C1 segment of cervical spinal cord (tissue), 14 donors: ENCODE data around the gene HJURP.

Experiments used
- DNase-seq, 14 donors: peaks; one replicate each; lab custom pipeline; 2025; lab: John Stamatoyannopoulos, UW

Gene HJURP

DNA sequence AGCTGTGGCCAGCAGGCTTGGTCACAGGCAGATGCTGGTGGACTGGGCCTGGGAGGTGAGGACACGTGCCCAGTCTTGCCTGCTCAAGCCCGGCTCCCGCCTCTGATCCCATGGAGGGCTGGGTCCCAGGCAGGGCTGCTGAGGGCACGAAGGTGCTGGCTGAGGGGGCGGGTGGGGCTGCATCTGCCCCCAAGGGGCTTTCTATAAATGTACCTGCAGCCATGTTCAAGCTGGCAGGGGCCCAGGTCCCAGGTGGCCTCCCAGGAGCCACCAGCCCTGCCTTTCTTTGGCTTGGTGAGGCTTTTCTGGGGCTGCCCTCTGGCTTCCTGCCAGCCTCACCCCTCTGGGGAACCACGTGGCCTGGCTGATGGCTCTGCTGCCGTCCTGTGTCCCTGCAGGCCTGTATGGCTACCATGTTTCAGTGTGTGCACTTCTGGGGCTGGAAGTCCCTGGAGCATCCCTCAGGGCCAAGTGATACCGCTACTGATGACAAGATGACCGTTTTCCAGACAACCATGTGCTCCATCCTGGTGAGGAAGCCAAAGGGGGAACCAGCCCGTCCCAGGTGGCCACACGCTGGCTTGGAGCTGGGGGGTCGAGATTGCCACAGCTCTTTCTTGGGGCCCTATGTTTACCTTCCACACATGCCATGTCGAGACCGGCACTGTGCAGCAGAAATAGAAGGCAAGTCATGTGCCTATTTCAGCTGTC, 23.2 kb downstream of the HJURP start:
- DNase-seq, result no peak

DNA sequence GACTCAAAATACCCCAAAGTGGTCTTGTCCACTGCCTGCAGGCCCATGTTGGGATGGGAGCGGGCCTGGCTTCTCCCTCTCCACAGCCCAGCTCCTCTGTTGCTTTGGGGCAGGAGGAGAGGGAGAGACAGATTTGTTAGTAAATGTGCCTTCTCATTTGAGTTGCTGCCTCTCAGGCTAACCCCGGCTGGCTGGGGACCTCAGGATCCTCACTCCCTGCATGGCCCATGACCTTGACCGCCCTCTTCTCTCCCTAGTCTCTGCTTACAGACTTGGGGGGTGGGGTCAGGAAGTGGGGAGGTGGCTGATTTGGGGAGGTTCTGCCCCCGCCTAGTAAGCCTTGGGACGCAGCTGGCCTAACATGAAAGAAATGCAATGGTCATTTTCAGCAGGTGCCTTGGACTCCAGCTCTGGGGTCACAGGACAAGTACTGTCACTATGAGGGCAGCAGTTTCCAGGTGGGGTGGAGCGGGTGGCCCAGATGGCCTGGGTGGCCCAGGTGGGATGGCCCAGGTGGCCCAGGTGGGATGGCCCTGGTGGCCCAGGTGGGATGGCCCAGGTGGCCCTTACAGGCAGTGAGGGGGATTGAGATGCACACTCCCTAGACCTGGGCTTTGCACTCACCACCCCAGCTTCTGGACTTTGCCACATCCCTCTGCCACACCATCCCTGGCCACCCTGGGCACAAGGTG, 24.1 kb downstream of the HJURP start:
- no peak for DNase-seq

DNA sequence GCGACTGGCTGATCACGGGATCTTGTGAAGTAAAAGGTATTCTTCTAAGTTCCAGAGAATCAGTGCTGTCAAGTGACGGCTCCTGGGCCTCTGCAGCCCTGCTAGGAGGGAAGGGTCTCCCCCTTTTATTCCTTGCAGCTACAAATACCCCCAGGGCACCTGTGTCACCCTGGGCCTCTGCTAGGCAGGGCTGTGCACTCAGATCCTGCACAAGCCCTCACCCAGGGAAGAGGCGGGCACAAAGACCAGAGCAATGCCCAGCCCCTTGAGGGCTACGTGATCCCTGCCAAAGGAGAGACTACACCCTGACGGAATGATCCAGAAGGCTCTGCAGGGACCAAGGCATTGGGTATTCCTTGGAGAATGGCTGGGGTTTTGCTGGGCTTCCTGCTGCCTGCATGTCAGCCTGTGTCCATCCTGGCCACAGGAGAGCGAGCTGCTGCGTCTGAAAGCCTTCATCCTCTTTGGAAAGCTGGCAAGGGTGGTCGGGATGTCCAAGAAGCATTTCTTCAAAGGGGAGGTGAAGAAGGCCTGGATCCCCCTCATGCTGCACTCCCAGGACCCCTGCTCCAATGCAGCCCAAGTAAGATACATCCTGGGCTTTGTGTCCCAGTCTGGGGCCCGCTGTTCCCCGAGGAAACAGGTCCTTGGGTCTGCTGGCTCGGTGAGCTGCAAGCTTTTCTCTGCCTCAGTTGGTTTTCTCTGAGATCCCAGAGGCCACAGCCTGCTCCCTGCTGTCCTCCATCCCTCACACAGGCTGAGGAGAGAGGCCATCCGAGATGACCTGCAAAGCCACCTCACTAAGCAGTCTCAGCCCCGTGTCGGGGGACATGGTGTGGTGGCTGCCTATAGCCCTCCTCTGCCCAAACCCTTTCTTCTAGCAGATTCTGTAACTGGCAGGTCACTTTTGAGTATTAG, 24.9 kb downstream of the HJURP start:
- no peak for DNase-seq

DNA sequence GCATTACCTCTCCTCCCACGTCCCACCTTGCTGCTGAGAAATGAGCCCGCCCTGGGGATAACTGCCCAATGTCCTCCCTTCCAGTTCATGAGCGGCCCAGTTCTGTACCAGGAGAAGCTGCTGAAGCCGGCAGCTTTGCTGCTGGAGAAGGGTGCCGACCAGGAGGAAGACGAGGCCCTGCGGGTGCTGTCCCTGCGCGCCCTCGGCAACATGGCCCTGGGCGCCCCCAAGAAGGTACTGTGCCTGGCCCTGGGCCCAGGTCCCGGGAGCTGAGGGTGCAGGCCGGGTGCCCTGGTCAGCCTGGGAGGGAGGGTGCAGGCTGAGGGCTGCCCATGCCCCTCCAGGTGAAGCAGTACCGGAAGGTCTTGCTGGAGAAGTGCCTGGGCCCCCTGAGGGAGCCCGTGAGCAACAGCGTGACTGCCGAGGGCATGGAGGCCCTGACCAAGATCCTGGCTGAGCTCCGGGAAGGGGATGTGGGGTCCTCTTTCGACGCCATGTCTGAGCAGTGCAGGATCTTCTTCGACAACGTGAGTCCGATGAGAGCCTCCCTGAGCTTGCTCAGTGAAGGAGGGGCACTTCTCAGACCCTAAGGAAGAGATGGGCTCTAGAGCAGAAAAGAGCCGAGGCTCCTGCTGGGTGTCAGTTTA, 25.7 kb downstream of the HJURP start:
- no peak for DNase-seq

DNA sequence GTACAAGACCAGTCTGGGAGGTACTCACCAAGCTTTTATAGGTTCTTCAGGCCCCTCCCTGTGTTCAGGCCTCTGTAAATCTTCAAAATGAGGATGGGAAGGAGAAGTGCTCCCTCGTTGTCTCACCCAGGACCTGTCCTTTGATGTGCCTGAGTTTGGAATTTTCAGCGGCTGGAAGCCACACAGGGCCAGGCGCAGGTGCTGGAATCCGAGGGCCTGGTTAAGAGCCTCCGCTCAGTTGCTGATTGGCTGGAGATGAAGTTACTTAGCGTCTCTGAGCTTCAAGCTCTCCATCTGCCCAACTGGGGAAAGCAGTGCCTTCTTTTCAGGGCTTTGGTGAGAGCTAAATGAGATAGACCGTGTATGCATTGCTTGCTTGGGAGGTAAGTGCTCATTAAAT, 30.0 kb downstream of the HJURP start:
- DNase-seq, result no peak

DNA sequence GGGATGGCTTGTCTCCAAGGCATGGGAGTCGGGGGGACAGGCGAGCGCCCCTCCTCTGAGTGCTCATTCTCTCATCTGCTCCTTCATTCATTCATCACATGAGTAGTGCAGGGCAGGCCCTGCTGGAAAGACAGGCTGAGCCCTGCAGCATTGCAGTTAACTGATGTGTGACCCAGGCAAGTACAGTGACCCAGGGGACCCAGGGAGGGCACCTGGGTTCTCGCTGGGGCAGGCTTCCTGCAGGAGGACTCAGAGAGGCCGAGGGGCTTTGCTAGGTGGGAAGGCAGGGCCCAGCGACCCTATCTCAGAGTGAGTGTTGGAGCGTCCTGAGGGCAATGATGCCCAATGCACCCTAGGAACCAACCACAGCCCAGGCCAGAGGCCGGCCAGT, 30.6 kb downstream of the HJURP start:
- DNase-seq, result no peak

DNA sequence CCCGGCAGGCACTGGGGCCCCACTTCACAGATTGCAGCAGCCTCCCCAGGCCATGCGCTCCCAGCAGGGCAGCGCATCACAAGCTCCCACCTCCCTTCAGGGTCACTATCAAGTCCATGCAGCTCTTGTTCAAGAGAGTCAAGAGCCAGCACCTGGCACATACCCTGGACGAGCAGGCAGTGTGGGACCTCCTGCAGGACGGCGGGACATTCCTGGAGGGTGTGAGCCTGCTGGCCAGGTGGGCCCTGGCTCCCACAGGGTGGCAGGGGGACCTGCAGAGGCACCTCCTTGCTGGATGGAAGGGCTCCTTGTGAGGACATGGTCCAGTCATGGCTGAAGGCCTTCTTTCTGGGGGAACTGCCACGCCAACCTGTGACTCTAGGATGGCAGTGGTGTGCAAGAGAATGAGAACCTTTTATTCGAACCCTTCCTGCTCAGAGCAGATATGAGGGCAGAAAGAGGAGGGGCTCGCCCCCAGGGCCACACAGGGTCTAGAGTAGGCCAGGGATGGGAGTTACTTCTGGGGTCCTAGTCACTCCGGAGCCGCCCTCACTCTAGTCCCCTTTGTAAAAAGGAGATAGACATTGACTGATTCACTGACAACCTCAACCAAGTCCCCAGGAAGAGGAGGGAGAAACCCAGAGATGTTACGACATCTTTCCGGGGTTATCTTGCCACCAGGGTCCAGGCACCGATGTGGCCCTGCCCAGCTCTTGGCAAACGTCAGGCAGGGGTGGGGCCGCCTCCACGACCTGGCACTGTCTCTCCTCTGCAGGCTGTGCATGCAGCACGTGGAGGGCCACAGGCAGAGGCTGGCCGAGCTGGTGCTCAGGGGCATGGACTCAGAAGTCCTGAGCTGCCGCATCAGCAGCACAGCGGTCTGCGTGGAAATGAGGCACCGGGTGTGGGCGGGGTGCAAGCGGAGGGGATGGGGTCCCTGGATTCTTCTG, 31.3 kb downstream of the HJURP start:
- no peak for DNase-seq

DNA sequence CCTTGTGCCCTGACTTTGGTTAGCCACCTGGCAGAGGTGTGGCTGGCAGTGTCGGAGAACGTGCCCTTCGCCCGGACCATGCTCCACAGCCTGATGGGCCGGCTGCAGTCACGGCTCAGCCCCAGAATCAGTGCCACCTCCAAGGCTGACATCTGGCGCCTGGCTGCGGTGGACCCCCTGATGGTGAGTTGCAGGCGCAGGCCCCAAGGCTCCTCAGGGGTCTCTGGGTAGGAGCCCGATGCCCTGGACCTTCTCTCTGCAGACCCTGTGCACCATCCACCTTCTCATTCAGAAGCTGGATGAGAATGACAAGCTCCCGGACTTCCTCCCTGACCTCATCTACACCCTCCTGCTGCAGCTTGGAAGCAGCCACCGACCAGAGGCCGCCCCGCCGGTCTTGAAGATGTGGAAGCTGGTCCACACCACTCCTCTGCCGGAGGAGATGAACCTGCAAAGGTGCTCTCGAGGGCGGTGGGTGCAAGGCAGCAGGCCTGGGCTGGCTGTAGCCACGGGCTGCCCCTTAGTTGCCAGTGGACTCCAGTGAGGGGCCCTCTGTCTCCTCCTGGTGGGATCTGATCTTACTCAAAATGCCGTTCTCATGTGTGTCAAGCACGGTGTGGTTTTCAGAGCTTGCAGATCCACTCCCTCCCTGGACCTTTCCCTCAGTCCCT, 32.1 kb downstream of the HJURP start:
- DNase-seq, result no peak

DNA sequence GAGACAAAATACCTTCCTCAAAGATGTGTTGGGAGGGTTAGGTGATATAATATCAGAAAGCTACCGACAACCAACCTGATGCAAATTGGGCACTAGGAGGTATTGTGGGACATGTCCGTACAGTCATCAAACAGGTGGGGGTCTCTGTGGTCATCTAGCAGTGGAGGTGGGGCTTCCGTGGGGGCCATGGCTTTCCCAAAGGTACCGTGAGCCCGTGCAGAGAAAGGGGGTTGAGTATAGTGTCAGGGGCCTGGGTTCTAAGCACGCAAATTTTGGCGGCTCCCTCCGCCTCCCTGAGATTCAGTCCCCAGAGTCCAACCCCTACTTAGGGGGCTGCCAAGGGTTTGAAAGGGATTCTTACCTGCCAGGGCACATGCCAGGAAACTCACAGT, 32.6 kb downstream of the HJURP start:
- DNase-seq, result no peak

DNA sequence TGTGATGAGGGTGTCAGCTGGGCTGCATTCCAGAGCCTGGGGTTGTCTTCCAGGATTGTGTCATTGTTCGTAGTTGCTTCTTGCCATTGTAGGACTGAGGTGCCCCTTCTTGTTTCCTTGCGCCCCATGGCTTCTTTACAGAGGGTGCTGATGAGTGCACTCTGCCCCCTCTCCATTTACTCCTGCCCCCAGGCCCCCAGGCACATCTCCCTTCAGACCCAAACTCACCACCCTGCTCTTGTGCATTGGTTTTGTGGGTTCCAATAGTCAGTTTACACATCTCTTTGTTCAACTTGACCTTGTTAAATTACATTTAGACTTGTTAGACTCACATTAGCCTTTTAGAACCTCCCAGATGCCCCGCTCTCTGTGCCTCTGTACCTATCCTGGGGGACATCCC, 33.1 kb downstream of the HJURP start:
- DNase-seq, result no peak

DNA sequence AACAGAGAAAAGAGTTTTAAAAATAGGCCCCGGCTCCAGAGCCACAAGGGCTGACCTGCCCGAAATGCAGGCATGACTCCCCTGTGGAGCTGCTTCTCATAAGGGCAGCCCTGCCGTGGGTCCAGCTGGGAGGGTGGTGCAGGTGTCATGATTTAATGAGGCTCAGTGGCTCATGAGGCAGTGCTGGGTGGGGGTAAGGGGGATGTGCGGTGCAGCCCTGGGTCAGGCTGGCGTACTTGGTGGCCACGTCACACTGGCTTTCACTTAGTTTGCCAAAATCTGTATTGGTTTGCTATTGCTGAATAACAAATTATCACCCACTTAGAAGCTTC, 33.6 kb downstream of the HJURP start:
- no peak for DNase-seq

DNA sequence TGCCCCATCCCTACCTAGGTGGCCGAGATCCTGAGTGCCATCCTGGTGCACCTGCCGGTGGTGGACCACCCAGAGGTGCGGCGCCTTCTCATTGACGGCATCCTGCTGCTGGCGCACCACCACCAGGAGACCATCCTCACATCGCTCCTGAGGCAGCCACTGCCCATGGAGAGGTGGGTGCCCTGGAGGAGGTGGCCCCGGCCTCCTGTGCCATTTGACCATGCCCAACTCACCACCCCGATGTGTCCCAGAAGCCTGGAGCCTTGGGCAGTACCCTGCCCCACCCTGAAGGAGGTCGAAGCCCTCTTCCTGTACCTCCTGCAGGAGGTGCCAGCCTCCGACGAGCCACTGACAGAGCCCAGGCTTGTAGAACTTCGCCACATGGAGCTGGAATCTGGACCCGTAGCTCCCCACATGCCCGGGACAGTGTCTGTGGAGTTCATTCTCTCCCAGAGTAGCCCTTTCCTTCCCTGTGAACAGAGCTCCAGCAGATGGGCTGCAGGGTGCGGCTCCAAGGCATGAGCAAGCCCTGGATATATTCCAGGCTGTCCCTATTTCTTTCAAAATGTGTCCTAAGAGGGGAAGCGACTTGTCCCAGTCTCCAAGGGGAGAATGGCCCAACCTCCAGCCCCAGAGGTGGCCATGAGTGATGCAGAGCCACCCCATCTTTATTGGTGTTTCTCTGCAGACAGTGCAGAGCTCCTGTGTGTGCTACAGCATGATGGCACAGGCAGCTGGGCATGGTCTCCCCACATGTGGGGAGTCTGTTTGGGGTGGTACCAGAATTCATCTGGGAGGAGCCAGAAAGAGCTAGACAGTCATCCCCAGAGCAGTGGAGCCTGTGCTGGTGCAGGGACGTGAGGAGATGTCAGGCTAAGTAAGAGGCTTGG, 34.2 kb downstream of the HJURP start:
- DNase-seq, result no peak

DNA sequence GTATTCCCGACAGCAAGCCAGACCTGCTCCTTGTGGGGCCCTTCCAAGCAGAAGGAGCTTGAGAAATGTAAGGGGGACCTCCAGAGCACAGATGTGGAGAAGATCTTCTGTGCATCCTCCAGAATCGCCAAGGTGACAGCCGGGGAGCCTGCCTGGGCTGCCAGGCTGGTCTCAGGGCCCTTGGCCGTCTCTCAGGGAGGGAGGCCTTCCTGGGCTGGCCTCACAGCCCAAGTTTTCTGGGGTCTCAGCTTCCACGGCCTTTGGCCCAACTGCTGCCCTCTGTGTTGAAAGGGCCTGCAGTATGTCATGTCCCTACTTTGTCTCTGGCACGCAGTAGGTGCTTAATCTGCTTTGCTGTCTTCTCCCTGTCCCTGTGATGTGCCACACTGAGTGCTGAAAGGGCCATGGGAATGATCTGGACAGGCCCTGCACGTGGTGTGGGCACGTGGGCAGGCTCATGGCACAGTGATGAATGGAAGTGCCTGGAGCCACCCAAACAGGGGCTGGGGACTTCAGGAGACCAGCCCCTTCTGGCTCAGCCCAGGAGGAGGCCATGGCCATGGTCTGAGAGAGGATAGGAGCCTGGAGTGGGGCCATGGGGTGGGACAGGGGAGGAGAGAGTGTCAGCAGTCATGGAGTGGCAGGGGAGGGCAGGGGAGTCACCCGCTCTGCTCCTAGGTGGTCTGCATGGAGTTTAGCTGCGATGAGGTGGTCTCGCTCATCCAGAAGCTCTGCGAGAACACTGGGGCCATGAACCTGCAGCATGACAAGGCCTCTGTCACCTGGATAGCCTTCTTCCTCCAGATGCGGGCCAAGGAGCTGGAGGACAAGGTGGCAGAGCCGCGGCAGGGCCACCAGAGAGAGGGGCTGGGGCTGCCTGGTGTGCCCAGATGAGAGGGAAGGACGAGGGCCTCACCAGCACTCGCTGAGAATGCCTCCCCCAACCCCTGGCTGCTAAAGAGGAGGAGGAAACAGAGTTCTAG, 35.4 kb downstream of the HJURP start:
- DNase-seq, result no peak

DNA sequence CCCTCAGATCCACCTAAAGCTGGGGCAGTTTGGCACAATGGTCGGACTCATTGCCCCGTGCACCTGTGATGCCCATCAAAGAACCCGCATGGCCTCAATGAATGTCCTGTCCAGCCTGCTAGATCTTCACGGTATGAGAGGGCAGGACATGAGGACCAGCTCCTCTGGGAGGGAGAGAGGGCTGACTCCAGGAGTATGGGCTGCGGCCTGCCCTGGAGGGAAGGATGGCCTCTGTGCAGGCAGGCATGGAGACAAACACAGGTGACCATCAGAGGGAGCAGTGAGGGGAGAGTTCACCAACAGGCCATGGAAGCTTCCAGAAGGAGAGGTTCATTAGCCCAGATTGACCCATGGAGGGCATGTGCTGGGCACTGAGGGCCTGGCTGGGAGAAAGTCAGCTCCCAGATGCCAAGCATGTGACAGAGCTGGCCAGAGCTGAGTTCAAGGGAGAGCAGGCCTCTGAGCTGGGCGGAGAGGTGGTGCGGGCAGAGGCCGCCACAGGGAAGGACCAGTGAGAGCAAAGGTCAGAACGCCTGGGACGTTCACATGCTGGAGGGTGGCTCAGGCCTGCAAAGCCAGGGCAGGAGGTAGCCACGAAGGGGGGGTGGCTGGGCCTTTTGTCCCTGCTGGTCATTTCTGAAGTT, 36.2 kb downstream of the HJURP start:
- DNase-seq, result no peak

DNA sequence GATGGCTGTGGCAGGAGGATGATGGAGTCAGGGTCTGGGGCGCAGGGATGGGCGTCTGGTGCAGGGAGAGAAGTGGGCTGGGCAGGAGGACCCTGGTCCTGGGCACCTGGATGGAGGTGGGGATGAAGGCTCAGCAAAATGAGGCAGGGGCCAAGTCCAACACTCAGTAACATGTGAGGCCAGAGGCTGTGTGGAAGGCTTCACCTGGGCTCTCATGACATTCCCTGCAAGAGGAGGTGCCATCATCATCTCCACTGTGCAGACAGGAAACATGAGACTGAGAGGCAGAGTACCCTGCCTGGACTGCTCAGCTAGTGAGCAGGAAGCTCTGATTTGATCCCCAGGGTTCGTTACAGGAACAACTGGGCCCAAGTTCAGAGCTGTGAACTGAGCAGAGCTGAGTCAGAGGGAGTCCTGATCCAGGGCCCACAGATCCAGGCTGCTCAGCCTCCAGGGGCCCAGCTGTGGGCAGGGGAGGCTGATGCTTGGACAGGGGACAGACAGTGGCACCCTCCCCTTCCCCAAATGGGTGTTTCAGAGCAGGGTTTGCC, 36.9 kb downstream of the HJURP start:
- no peak for DNase-seq

DNA sequence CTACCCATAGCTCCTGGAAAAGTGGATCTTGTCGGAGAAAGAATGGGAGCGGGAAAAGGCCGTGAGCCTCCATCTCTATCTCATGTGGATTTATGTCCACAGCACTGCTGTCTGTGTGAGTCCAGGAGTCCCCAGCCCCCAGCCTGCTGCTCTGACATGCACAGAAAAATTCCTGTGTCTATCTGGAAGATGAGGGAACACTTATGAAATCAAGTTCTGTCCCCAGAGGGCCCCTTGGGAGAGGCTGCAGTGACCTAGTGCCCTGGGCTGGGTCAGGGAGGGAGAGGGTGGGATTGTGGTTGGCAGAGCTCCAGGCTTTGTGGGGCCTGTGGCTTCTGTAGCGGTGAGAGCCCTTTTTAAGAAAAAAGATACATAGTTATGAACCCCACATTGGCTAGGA, 37.6 kb downstream of the HJURP start:
- DNase-seq, result no peak

DNA sequence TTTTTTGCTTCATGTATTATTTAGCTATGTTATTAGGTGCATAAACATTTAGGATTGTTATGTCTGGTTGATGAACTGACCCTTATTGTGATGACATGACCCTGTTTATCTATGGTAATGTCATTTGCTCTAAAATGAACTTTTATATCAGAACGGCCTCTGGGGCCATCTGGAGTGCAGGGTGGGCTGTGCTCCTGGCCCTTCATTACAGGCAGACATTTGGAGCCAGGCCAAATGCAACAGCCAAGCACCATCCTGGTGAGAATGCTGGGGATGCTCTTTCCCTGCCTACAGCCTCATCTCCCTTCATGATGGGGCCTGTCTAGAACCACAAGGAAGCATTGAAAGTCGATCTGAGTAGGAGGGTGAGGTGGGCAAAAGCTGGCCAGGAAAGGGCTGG, 38.0 kb downstream of the HJURP start:
- DNase-seq, result no peak
